GM18517 (cell line): ENCODE results near the gene UNC93A.
"Not testable (repeated sequence)": the region's sequence is repeated elsewhere in the genome, so short reads cannot be mapped to it uniquely, and the experiment has no call there.

ENCODE experiments used
- ATAC-seq: cut with Tn5 transposase; IDR thresholded peaks from one replicate; pipeline ENCODE4 v1.9.1; 2021; ENCODE audit warnings: mild to moderate bottlenecking, moderate library complexity; ENCODE audit not compliant: unreplicated experiment

The UNC93A gene

GRCh38 chr6:167290786-167291622, at the start of gene UNC93A:
TSS of gene UNC93A (plus strand) at chr6:167291315. CDS start at chr6:167291490, 175 bp downstream.
- ATAC-seq = no peak

DNA sequence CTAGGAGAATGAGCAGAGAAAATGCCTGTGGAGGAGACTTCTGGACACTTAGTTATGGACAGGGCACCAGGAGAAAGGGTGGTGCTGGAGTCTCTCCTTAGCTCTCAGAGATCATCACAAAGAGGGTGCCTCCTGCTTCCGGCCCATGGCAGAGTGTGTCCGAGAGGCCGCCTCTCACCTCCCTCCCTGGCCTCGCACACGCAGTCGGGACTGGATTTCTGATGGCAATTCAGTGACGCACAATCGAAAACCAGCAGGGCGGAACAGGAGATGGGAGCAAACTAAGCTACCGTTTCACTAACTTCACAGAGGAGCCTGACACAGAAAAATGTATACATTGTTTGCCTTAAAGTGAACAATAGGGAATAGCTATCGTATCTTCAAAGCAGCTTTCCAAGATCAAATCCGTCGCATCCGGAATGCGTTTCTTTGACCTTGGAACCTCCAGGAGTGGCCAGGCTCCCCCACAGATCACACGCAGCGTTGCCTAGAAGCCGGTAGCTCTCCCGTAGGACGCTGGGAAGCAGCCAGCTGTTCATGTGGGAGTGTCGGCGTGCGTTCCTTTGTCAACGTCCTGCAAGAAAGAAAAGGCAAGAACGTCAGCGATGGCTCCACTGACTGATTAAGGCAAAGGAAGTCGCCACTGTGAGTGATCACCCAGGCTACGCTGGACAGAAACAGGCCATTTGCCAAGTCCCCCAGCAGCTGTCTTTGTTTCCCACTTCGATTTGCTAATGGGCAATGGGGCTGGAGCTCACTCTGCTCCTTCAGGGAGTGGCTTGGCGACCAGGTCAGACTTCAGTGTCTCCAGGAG, 49.6 kb upstream of the UNC93A start:
- not testable (repeated sequence) for ATAC-seq

- ATAC-seq = not testable (repeated sequence)
Observed at GRCh38 chr6:167242135-167242506, 49.0 kb upstream of the UNC93A start.

- ATAC-seq = not testable (repeated sequence)
Observed at GRCh38 chr6:167242511-167243051, 48.5 kb upstream of the UNC93A start.

DNA sequence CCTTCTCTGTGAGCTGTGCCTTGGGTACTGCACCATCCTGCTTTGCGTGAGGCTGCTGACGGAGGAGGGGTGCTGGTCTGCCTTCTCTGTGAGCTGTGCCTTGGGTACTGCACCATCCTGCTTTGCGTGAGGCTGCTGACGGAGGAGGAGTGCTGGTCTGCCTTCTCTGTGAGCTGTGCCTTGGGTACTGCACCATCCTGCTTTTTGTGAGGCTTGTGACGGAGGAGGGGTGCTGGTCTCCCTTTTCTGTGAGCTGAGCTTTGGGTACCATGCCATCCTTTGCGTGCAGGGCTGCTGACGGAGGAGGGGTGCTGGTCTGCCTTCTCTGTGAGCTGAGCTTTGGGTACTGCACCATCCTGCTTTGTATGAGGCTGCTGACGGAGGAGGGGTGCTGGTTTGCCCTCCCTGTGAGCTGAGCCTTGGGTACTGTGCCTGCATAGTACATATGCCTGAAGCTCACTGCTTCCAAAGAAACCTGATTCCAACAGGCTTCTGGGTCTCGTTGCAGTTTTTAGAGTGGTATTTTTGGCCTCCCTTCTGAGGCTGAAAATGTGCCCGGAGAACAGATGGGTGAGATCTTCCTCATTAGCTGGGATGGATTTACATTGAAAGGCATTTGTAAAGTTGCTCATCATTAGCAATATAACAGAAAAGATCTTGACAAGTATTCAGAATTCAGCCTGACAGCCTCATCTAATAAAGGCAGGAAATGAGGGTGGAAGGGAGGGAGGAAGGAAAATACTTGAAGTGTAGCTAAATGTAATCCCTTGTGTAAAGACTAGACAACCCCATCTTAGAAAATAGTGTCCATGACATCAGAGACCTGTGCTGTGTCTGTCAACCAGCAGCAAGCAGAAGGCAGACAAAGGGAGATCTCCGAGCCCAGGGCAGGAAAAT, 46.8 kb upstream of the UNC93A start:
- ATAC-seq = no peak

GRCh38 chr6:167244991-167245390, 46.1 kb upstream of the UNC93A start:
- ATAC-seq = no peak

DNA sequence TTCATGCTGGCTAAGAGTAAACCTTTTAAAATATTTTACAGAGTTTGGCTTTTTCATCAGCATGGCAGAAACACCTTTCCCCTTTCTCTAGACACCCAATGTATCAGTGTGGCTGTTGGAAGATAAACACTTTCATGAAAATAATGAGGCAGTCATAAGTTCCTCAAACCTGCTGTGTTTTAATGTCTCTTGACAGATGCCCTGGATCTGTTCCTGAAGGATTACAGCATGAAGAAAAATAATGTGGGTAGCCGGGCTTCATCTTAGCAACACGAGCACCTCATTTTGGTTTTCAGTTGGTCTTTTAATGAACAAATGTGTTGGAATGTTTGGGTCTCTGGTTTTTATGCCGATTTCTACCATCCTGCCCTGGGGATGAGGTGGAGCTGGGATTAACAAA, 45.5 kb upstream of the UNC93A start:
- no peak for ATAC-seq

- no peak for ATAC-seq
Observed at GRCh38 chr6:167247814-167248595, 43.1 kb upstream of the UNC93A start.

GRCh38 chr6:167248878-167249455, 42.1 kb upstream of the UNC93A start:
- not testable (repeated sequence) for ATAC-seq

- ATAC-seq = no peak
Observed at GRCh38 chr6:167252271-167252670, 38.8 kb upstream of the UNC93A start.

DNA sequence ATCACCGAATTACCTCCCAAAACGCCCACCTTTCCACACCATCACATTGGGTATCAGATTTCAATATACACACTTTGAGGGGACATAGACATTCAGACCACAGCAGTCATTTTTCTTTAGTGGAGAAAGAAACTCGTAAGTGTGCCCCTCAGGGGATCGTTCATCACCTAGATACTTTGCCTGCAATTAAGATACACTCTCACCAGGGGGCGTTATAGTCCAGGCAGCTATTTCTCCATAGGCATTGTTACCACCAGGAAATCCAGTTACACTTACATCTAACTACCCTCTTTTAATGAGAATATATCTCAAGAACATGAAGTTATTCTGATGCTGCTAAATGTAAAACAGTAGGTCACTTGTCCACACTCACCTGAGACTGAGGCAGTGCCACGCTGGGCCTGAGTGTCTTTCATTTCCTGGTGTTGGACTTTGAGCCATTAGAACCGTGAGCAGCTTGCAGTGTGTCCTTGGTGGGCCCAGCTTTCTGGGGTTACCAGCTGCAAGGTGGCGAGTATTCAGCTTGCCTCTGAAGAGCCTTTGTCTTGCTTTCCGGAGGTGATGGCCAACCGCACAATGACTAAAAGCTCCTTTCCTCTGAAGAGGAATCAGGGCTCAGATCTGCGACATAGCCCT, 35.1 kb upstream of the UNC93A start:
- ATAC-seq = no peak

- no peak for ATAC-seq
Observed at GRCh38 chr6:167258646-167259045, 32.5 kb upstream of the UNC93A start.

DNA sequence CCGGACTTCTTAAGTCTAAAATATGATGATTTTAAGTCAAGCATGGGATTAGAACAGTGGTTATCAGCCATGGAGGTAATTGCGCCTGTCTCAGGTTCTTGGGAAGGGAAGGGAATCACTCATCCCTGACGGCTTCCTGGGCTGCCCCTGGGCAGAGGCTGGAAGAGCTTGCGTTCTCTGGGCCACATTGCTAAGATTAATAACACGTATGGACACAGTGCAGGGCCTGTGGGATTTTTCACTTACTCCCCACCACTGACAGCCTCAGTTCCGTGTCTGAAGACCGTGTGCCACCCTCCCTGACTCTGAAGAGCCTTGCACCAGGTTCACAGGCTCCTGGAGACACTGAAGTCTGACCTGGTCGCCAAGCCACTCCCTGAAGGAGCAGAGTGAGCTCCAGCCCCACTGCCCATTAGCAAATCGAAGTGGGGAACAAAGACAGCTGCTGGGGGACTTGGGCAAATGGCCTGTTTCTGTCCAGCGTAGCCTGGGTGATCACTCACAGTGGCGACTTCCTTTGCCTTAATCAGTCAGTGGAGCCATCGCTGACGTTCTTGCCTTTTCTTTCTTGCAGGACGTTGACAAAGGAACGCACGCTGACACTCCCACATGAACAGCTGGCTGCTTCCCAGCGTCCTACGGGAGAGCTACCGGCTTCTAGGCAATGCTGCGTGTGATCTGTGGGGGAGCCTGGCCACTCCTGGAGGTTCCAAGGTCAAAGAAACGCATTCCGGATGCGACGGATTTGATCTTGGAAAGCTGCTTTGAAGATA, 24.9 kb upstream of the UNC93A start:
- ATAC-seq = not testable (repeated sequence)

- no peak for ATAC-seq
Observed at GRCh38 chr6:167266830-167267555, 24.1 kb upstream of the UNC93A start.

DNA sequence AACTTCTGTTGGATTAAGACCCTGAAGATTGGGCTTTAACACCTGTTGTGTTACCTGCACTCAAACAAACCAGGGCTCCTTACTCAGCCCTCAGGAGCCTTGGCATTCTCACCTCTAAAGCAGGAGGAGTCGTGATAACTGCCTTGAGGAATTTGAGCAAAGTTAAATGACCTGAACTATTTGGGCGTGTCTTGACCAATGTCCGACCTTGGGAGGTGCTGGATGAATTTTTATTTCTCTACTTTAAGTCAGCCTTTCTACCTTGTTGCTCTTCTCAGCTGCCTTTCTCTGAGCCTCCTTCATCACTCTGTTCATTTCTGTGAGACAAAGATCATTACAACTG, 23.6 kb upstream of the UNC93A start:
- not testable (repeated sequence) for ATAC-seq

DNA sequence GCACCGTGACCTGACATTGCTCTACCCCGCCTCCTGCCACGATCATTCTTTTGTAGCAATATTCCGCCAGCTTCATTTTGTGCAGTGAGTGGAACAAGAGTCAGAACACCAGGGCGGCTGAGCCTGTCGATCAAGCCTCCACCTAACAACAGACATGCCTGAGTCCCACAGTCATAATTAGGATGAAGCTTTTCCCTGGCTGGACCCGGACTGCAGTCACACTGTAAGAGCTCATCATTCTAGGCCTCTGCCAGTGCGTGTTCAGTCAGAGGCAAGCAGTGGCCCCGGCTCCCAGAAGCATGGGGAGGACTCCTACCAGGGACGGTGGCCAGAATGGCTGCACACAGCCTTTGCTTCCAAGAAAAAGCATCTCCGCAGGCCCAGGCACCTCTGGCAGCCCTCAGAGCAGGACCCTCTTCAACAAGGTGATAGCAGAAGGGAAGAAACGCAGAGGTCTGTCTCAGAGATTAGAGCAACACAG, 23.2 kb upstream of the UNC93A start:
- no peak for ATAC-seq

GRCh38 chr6:167268683-167269280, 22.3 kb upstream of the UNC93A start:
- ATAC-seq = no peak
